GM18951 (cell line): ENCODE data around the gene TAB3.

ENCODE experiments used
- POLR2A ChIP-seq: IDR thresholded peaks from 4 replicates; pipeline ENCODE4 v1.6.1; 2011; ENCODE audit warnings: mild to moderate bottlenecking; ENCODE audit not compliant: insufficient read length, insufficient read depth; ENCODE audit errors: extremely low read depth
- in situ Hi-C: fragments of 300-500 bp; cut with MboI; formaldehyde crosslinking; loops from one replicate; pipeline ENCODE4 v1.12.0; 2022; ENCODE audit warnings: low sequenced_read_pairs, mixed read lengths, inconsistent platforms; ENCODE audit not compliant: unreplicated experiment

TAB3 gene

DNA sequence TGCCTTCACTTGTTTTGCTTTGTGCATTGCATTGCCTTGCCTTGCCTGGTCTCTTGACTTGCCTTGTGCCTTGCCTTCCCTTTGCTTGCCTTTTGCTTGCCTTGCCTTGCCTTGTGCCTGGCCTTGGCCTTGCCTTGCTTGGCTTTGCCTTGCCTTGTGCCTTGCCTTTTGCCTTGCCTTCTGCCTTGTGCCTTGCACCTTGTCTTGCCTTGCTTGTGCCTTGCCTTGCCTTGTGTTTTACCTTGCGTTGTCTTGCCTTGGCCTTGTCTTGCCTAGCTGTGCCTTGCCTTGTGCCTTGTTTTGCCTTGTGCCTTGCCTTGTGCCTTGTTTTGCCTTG is 95.3 kb downstream of the TAB3 start:
- in situ Hi-C loops = no loop called here
- no peak for TF ChIP-seq POLR2A

GRCh38 chrX:30793075-30793766 is 95.8 kb downstream of the TAB3 start:
- in situ Hi-C loops = no loop called here
- TF ChIP-seq POLR2A = no peak

DNA sequence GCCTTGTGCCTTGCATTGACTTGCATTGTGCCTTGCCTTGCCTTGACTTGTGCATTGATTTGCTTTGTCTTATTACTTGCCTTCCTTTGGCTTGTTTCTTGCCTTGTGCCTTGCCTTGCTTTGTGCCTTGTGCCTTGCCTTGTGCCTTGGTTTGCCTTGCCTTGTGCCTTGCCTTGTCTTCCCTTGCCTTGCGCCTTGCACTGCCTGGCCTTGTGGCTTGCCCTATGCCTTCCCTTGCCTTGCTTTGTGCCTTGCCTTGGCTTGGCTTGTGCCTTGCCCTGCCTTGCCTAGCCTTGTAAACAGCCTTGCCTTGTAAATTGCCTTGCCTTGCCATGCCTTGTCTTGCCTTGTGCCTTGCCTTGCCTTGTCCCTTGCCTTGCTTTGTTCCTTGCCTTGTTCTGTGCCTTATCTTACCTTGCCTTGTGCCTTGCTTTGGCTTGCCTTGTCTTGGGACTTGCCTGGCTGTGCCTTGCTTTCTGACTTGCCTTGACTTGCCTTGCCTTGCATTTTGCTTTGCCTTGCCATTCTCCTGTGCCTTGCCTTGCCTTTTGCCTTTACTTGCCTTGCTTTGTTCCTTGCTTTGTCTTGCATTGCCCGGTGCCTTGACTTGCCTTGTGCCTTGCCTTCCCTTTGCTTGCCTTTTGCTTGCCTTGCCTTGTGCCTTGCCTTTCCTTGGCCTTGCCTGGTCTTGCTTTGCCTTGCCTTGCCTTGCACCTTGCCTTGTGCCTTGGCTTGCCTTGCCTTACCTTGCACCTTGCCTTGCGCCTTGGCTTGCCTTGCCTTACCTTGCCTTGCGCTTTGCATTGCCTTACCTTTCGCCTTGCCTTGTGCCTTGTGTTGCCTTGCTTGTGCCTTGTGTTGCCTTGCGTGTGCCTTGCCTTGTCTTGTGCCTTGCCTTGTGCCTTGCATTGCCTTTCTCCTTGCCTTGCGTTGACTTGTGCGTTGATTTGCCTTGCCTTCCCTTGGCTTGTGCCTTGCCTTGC is 97.5 kb downstream of the TAB3 start:
- no peak for TF ChIP-seq POLR2A
- in situ Hi-C loops = no loop called here

- in situ Hi-C loops = no loop called here
- no peak for TF ChIP-seq POLR2A
Measured at GRCh38 chrX:30787012-30787411, 102.0 kb downstream of the TAB3 start.

DNA sequence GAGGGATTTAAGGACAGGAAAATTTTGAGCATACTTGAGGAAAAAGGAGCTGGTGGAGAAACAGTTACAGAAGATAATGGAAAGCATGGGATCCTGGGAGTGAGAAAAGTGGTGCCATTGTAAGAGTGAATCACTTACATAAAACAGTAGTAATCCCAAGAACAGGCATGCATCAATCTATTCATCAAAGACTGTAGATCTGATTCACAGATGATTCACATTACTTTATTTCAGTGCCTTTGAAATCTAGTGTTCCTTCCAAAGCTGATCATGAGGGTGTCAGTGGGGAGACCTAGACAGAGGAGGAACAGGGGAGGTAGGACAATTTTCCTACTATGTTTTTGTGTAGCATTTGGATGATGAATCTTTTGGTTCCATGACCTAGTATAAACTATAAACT is 102.7 kb downstream of the TAB3 start:
- TF ChIP-seq POLR2A = no peak
- in situ Hi-C loops = no loop called here

GRCh38 chrX:30781711-30782444 is 107.2 kb downstream of the TAB3 start:
- no peak for TF ChIP-seq POLR2A
- in situ Hi-C loops = no loop called here

DNA sequence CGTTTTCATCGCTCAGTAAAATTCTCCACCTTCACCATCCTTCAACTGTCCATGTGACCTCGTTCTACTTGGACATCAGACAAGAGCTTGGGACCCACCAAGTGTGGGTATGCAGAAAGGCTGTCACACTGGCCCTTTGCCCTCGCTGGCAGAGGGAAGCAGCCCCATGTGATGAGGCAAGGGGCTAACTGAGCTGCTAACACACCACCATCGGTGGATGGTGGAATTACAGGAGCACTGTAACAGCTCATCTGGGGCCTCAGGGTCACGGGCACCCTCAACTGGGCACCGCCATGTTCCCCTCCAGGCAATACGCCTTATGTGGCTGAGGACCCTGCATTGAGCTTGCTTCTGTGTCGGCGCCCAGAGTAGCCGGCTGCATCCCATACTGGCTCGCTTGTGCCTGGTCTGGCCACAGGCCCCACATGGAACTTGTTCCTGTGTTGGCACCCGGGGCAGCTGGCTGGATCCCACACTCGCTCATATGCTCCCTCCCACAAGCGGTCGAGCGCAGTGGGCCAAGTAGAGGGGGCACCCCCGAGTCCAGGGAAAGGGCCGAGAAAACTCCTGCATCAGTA is 109.5 kb downstream of the TAB3 start:
- in situ Hi-C loops = no loop called here
- no peak for TF ChIP-seq POLR2A

DNA sequence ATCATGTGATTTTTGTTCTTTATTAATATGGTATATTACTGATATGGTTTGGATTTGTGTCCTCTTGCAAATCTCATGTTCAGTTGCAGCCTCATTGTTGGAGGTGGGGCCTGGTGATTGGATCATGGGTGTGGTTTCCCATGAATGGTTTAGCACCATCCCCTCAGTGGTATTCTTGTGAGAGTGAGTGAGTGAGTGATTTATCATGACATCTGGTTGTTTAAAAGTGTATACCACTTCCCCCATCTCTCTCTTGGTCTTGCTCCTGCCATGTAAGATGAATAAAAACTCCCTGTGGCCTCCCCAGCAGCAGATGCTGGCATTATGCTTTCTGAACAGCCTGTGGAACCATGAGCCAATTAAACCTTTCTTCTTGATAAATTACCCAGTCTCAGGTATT is 111.5 kb downstream of the TAB3 start:
- TF ChIP-seq POLR2A = no peak
- in situ Hi-C loops = no loop called here
